Activated T-helper 2 cell treated with anti-CD3 and anti-CD28 coated beads, Interferon-gamma antibody, Interleukin-2, Interleukin-4, amounts not matched to agents 10 μg/mL and 5 μg/mL and 100 μg/mL, durations not matched to agents 14 hours and 24 hours and 36 hours (primary cell): ENCODE data around the gene SPACA6. TPM values are rescaled to one million over a fixed set of nuclear protein-coding genes. Genes with fewer than 3 reads are reported as not detected.

Experiments
- total RNA-seq: library from RNA; stranded (reverse); gene quantifications from 2 replicates; pipeline ENCODE4 v1.2.3, GENCODE V29; 2022

The SPACA6 gene
- total RNA-seq, 1 donor from 2014 or later, result 6.7 TPM

Other genes with a start within 250 kb of the SPACA6 start
- 0.07 and 0.18 TPM in 2 replicates for gene SIGLEC8, start 234.9 kb upstream of the SPACA6 start, total RNA-seq
- gene CEACAM18, start 214.8 kb upstream of the SPACA6 start, total RNA-seq, result not detected in 2 replicates
- gene SIGLEC12, start 191.5 kb upstream of the SPACA6 start, total RNA-seq, result 4.5 and 4.6 TPM in 2 replicates
- 1.2 and 1.7 TPM in 2 replicates for gene SIGLEC6, start 161.7 kb upstream of the SPACA6 start, total RNA-seq
- gene ZNF175, start 122.0 kb upstream of the SPACA6 start, total RNA-seq, result 11.0 and 13.4 TPM in 2 replicates
- not detected in 2 replicates for gene SIGLEC5, start 62.9 kb upstream of the SPACA6 start, total RNA-seq
- 0.34 TPM in 1 of 2 replicates, not detected in the other for gene SIGLEC14, start 46.5 kb upstream of the SPACA6 start, total RNA-seq
- not detected in 2 replicates for gene HAS1, start 30.7 kb downstream of the SPACA6 start, total RNA-seq
- not detected in 2 replicates for gene FPR1, start 58.5 kb downstream of the SPACA6 start, total RNA-seq
- gene FPR2, start 67.8 kb downstream of the SPACA6 start, total RNA-seq, result not detected in 2 replicates
- gene FPR3, start 101.8 kb downstream of the SPACA6 start, total RNA-seq, result not detected in 2 replicates
- gene ZNF577, start 194.6 kb downstream of the SPACA6 start, total RNA-seq, result 5.8 and 6.0 TPM in 2 replicates
- 11.8 and 12.1 TPM in 2 replicates for gene ZNF649, start 211.7 kb downstream of the SPACA6 start, total RNA-seq
- gene ZNF613, start 234.1 kb downstream of the SPACA6 start, total RNA-seq, result 3.6 and 3.8 TPM in 2 replicates